GM21737 (cell line): ENCODE measurements around the gene C11orf97.
"Not testable (repeated sequence)": the region's sequence is repeated elsewhere in the genome, so short reads cannot be mapped to it uniquely, and the experiment has no call there.

ENCODE experiments used
- ATAC-seq: cut with Tn5 transposase; IDR thresholded peaks from one replicate; pipeline ENCODE4 v1.9.1; 2021; ENCODE audit warnings: mild to moderate bottlenecking, moderate library complexity; ENCODE audit not compliant: unreplicated experiment

The C11orf97 gene

GRCh38 chr11:94511932-94512781 lies at the start of gene C11orf97:
Gene C11orf97, plus strand, starts transcription at chr11:94512461. Its CDS starts 68 bp downstream, at chr11:94512529.
- peak; percentile 88 for ATAC-seq

- peak; percentile 84 for ATAC-seq
These were observed 42.8 kb upstream of the C11orf97 start for GRCh38 chr11:94469416-94469815.

- ATAC-seq, result peak; percentile 74
These were observed 39.1 kb upstream of the C11orf97 start for GRCh38 chr11:94472916-94473799.

- ATAC-seq, result no peak
These were observed 34.6 kb upstream of the C11orf97 start for GRCh38 chr11:94477624-94478023.

- no peak for ATAC-seq
These were observed 30.9 kb upstream of the C11orf97 start for GRCh38 chr11:94481342-94481741.

GRCh38 chr11:94486068-94486467 lies 26.2 kb upstream of the C11orf97 start:
- no peak for ATAC-seq

- ATAC-seq, result peak; percentile 100
These were observed 18.8 kb upstream of the C11orf97 start, which contains the start of the genes ANKRD49 and MRE11 for GRCh38 chr11:94493281-94494125. Gene ANKRD49, plus strand, starts transcription at chr11:94493984. Its CDS starts 2,710 bp downstream, at chr11:94496694. Gene MRE11, minus strand, starts transcription at chr11:94493844. Its CDS starts 1,043 bp downstream, at chr11:94492801.

GRCh38 chr11:94494126-94494680 lies 18.1 kb upstream of the C11orf97 start:
- peak; percentile 46 for ATAC-seq

GRCh38 chr11:94500181-94500580 lies 12.1 kb upstream of the C11orf97 start:
- no peak for ATAC-seq

- ATAC-seq, result no peak
These were observed 10.7 kb upstream of the C11orf97 start for GRCh38 chr11:94501522-94501921.

GRCh38 chr11:94504689-94505293 lies 7.5 kb upstream of the C11orf97 start:
- peak; percentile 62 for ATAC-seq

- not testable (repeated sequence) for ATAC-seq
These were observed 5.7 kb upstream of the C11orf97 start for GRCh38 chr11:94506513-94506912.

GRCh38 chr11:94507485-94507884 lies 4.8 kb upstream of the C11orf97 start:
- no peak for ATAC-seq

GRCh38 chr11:94513091-94513490 lies 830 bp downstream of the C11orf97 start:
- peak; percentile 31 for ATAC-seq

- no peak for ATAC-seq
These were observed 3.1 kb downstream of the C11orf97 start for GRCh38 chr11:94515398-94515797.

- no peak for ATAC-seq
These were observed 4.5 kb downstream of the C11orf97 start for GRCh38 chr11:94516725-94517124.

- ATAC-seq, result no peak
These were observed 6.0 kb downstream of the C11orf97 start for GRCh38 chr11:94518300-94518699.

- ATAC-seq, result no peak
These were observed 7.3 kb downstream of the C11orf97 start for GRCh38 chr11:94519478-94520084.

GRCh38 chr11:94521684-94522083 lies 9.4 kb downstream of the C11orf97 start:
- no peak for ATAC-seq
